Measurements from ENCODE around the gene ZNF12.

DNA sequence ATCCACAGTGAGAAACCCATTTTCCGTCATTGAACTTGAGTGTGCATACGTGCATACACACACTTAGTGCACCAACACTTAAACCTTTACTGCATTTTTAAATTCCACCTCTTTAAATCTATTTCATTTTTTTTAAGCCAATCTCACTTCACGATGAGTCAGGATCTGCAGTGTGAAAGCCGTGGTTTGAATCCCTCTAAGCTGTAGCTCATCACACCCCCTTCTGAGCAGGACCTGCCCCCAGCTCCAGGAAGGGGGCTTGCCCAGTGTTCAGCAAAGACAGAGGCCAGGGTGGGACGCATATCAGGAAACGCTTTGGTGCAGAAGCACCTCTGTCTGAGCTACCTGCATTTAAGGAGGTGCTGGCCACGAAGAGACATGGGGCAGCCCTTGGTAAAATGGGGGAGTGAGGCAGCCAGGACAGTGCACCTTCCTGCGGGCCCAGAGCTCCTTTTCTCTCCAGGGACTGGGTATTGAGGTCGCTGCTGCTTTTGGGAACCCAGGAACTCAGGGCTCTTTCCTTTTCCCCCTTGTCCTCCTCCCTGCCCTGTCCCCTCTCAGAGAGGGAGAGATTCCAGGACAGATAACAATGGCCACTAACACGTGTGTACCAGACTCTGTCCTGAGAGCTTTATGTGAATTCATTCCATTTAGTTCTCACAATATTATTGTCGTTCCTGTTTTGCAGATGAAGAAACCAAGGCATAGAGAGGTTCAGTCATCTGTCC lies 48.0 kb downstream of the ZNF12 start:
- TF ChIP-seq, protein P1, sequence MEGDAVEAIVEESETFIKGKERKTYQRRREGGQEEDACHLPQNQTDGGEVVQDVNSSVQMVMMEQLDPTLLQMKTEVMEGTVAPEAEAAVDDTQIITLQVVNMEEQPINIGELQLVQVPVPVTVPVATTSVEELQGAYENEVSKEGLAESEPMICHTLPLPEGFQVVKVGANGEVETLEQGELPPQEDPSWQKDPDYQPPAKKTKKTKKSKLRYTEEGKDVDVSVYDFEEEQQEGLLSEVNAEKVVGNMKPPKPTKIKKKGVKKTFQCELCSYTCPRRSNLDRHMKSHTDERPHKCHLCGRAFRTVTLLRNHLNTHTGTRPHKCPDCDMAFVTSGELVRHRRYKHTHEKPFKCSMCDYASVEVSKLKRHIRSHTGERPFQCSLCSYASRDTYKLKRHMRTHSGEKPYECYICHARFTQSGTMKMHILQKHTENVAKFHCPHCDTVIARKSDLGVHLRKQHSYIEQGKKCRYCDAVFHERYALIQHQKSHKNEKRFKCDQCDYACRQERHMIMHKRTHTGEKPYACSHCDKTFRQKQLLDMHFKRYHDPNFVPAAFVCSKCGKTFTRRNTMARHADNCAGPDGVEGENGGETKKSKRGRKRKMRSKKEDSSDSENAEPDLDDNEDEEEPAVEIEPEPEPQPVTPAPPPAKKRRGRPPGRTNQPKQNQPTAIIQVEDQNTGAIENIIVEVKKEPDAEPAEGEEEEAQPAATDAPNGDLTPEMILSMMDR (IDR thresholded peaks at IDR 0.05) = no peak
- TF ChIP-seq ZFX (IDR thresholded peaks at IDR 0.05; ENCODE audit: borderline replicate concordance) = no peak
